B cell (primary cell): Measurements from ENCODE around the gene PHF8. TPM values are rescaled to one million over a fixed set of nuclear protein-coding genes. Genes with fewer than 3 reads are reported as not detected.

Experiments
- ATAC-seq: fragments of 200-7000 bp; cut with Tn5 transposase; one replicate; pipeline ENCODE4 v1.10.0; 2021; ENCODE audit warnings: low read depth, mild to moderate bottlenecking, moderate number of reproducible peaks, moderate library complexity
- CTCF ChIA-PET: fragments of 350-600 bp; sonication (Branson Sonifier 250); formaldehyde crosslinking; loops from one replicate; lab custom pipeline; 2021; ENCODE audit warnings: antibody characterized with exemption, inconsistent platforms; lab: Charles Lee
- POLR2A ChIA-PET: fragments of 350-600 bp; sonication (Branson Sonifier 250); formaldehyde crosslinking; loops from one replicate; lab custom pipeline; 2021; ENCODE audit warnings: antibody characterized with exemption; lab: Charles Lee
- DNase-seq: peaks from one replicate; pipeline ENCODE4 v3.0.0; 2013
- H2AFZ ChIP-seq: 2 replicates; pipeline ENCODE4 v1.6.1; 2012; ENCODE audit warnings: mild to moderate bottlenecking, low read depth, low read length; ENCODE audit not compliant: insufficient read depth, poor library complexity, severe bottlenecking
- H3K27ac ChIP-seq, 2 donors: 1 replicate in 1 of 2; 2 replicates in 1 of 2; pipeline ENCODE4 v1.5.1; 2012 to 2013; ENCODE audit warnings: low read length in 2 of 2, mild to moderate bottlenecking in 2 of 2, moderate library complexity in 1 of 2
- H3K27me3 ChIP-seq, 4 experiments: fragments of 200-600 bp in 1 of 4; sonication (generic) in 1 of 4; replicated peaks in 1 of 4; 1 replicate in 2 of 4; 2 replicates in 2 of 4; pipeline versions ENCODE4 v1.6.1 to v1.7.0; 2013 to 2016; ENCODE audit warnings: low read length in 3 of 4, mild to moderate bottlenecking in 2 of 4, mixed read lengths in 1 of 4, moderate library complexity in 1 of 4; ENCODE audit not compliant: insufficient read depth in 4 of 4, control insufficient read depth in 3 of 4; ENCODE audit errors: control extremely low read depth in 1 of 4
- H3K36me3 ChIP-seq, 2 experiments: replicated peaks in 1 of 2; 1 replicate in 1 of 2; 2 replicates in 1 of 2; pipeline versions ENCODE4 v1.6.1 to v1.7.1; 2013; ENCODE audit warnings: low read length in 1 of 2; ENCODE audit not compliant: insufficient read depth in 2 of 2, control insufficient read depth in 1 of 2; ENCODE audit errors: control extremely low read depth in 1 of 2, extremely low read depth in 1 of 2
- H3K4me1 ChIP-seq, 2 donors: fragments of 200-600 bp in 1 of 2; sonication (generic) in 1 of 2; 1 replicate in 1 of 2; 2 replicates in 1 of 2; pipeline versions ENCODE4 v1.5.1 to v1.6.1; 2013 to 2017; ENCODE audit warnings: low read length in 2 of 2; ENCODE audit not compliant: control insufficient read depth in 2 of 2, insufficient read depth in 2 of 2
- H3K4me2 ChIP-seq: replicated peaks from 2 replicates; pipeline ENCODE3; 2012; ENCODE audit warnings: mild to moderate bottlenecking, low read depth, low read length; ENCODE audit not compliant: poor library complexity, severe bottlenecking
- H3K4me3 ChIP-seq, 5 experiments: fragments of 200-600 bp in 1 of 5; sonication (generic) in 1 of 5; 1 replicate in 3 of 5; 2 replicates in 2 of 5; pipeline versions ENCODE4 v1.5.1 to v1.7.0; 2011 to 2016; ENCODE audit warnings: low read length in 4 of 5, mild to moderate bottlenecking in 4 of 5, low read depth in 2 of 5, control low read depth in 1 of 5, moderate library complexity in 1 of 5; ENCODE audit not compliant: insufficient read depth in 1 of 5; ENCODE audit errors: control extremely low read depth in 1 of 5, extremely low read depth in 1 of 5
- H3K79me2 ChIP-seq: fragments of 200-600 bp; sonication (generic); one replicate; pipeline ENCODE4 v1.6.0; 2016; ENCODE audit warnings: low read length; ENCODE audit not compliant: control insufficient read depth, insufficient read depth
- H3K9ac ChIP-seq: fragments of 200-600 bp; sonication (generic); 2 replicates; pipeline ENCODE4 v1.6.1; 2017; ENCODE audit warnings: mild to moderate bottlenecking, low read length, moderate library complexity
- H3K9me3 ChIP-seq, 3 donors: one replicate each; pipeline versions ENCODE4 v1.6.1 to v1.7.1; 2013; ENCODE audit warnings: low read length in 2 of 3; ENCODE audit not compliant: control insufficient read depth in 2 of 3, insufficient read depth in 1 of 3; ENCODE audit errors: control extremely low read depth in 1 of 3
- H4K20me1 ChIP-seq: 2 replicates; pipeline ENCODE4 v1.6.0; 2012; ENCODE audit warnings: mild to moderate bottlenecking, low read length; ENCODE audit not compliant: insufficient read depth, control insufficient read depth, poor library complexity, severe bottlenecking
- H3K27ac Mint-ChIP-seq: one replicate; pipeline ENCODE4 v1.8.0; 2021; ENCODE audit warnings: mixed read lengths
- H3K27me3 Mint-ChIP-seq: one replicate; pipeline ENCODE4 v1.8.0; 2021; ENCODE audit warnings: mixed read lengths
- H3K4me1 Mint-ChIP-seq: one replicate; pipeline ENCODE4 v1.8.0; 2021; ENCODE audit warnings: mixed read lengths
- H3K4me3 Mint-ChIP-seq: one replicate; pipeline ENCODE4 v1.8.0; 2021; ENCODE audit warnings: mixed read lengths
- H3K9me3 Mint-ChIP-seq: one replicate; pipeline ENCODE4 v1.8.0; 2022; ENCODE audit warnings: mixed read lengths; ENCODE audit not compliant: insufficient read depth
- CTCF ChIP-seq: fragments of 200-600 bp; IDR thresholded peaks from one replicate; pipeline ENCODE4 v1.8.0; 2022; ENCODE audit warnings: antibody characterized with exemption, mild to moderate bottlenecking
- EZH2 ChIP-seq: IDR thresholded peaks from 2 replicates; pipeline ENCODE4 v1.6.1; 2012; ENCODE audit warnings: borderline replicate concordance, low read depth, mild to moderate bottlenecking, moderate library complexity, low read length; ENCODE audit not compliant: insufficient read depth, poor library complexity, severe bottlenecking
- WGBS: methylation state at CpG from one replicate; pipeline ENCODE4 v1.1.5; 2013; ENCODE audit warnings: missing lambda C conversion rate; ENCODE audit not compliant: insufficient coverage; 5-methylcytosine and 5-hydroxymethylcytosine counted together
- intact Hi-C: fragments of 100-400 bp; cut with micrococcal nuclease; formaldehyde crosslinking; loops from one replicate; pipeline ENCODE4 v1.10.0; 2022
- polyA plus RNA-seq: library from polyadenylated mRNA; depleted of rRNA; stranded (reverse); fragments of >200 nt; gene quantifications from 2 replicates; pipeline ENCODE4 v1.2.3, GENCODE V29; 2012
- total RNA-seq, 2 donors: library from RNA; stranded (reverse); fragments of 120-200 nt in 1 of 2; gene quantifications; 1 replicate in 1 of 2; 2 replicates in 1 of 2; pipeline versions ENCODE4 v1.2.3 to v1.2.4, GENCODE V29; 2013 to 2022

Gene PHF8
- total and polyA plus RNA-seq, 2 donors (not counting 1 experiment from before 2014, with no cell fraction given): 21.4 to 73.2 TPM

GRCh38 chrX:53990171-53990570, 54.1 kb downstream of the PHF8 start:
- H3K4me3 Mint-ChIP-seq: no peak overlapping the region
- WGBS: no CpG with 5 or more reads among the region's 2 CpGs
- no peaks in the 10 kb centered on the region for H3K4me1 ChIP-seq
- no peak overlapping the region for H3K9ac ChIP-seq
- H3K27me3 ChIP-seq: no peaks in the 10 kb centered on the region
- ChIA-PET CTCF (no interaction called here), POLR2A (no interaction called here)
- H3K27me3 Mint-ChIP-seq: no peaks in the 10 kb centered on the region
- no peak overlapping the region for H3K4me2 ChIP-seq
- ATAC-seq (no peak), DNase-seq (no peak)
- no peaks in the 10 kb centered on the region for H3K9me3 Mint-ChIP-seq
- no peaks in the 10 kb centered on the region for H4K20me1 ChIP-seq
- no peak overlapping the region for H2AFZ ChIP-seq
- no peaks in the 10 kb centered on the region for H3K4me1 Mint-ChIP-seq
- H3K27ac ChIP-seq: no peak overlapping the region
- H3K9me3 ChIP-seq: no peaks in the 10 kb centered on the region
- no peaks in the 10 kb centered on the region for H3K79me2 ChIP-seq
- H3K27ac Mint-ChIP-seq: no peak overlapping the region
- intact Hi-C loops: no loop called here
- peaks cover 2 to 39% of the 10 kb centered on the region in 2 experiments for H3K36me3 ChIP-seq
- no peak for TF ChIP-seq CTCF
- no peak for TF ChIP-seq EZH2
- H3K4me3 ChIP-seq: no peak overlapping the region

- Histone ChIP-seq H3K4me3 (no peak overlapping the region), H3K4me1 (no peaks in the 10 kb centered on the region), H3K27ac (no peak overlapping the region), H3K9me3 (no peaks in the 10 kb centered on the region), H2AFZ (no peak overlapping the region), H3K9ac (no peak overlapping the region), H3K27me3 (no peaks in the 10 kb centered on the region), H3K79me2 (no peaks in the 10 kb centered on the region), H4K20me1 (no peaks in the 10 kb centered on the region), H3K36me3 (peaks cover 2 to 35% of the 10 kb centered on the region in 2 experiments), H3K4me2 (no peak overlapping the region)
- no peaks in the 10 kb centered on the region for H3K4me1 Mint-ChIP-seq
- H3K9me3 Mint-ChIP-seq: no peaks in the 10 kb centered on the region
- ChIA-PET CTCF (no interaction called here), POLR2A (no interaction called here)
- no peak overlapping the region for H3K4me3 Mint-ChIP-seq
- intact Hi-C loops: no loop called here
- H3K27ac Mint-ChIP-seq: no peak overlapping the region
- whole genome bisulfite sequencing: 100% methylated on average over 9 of the region's 12 CpGs
- ATAC-seq: no peak
- H3K27me3 Mint-ChIP-seq: no peaks in the 10 kb centered on the region
- TF ChIP-seq CTCF: no peak
- no peak for DNase-seq
Measured at GRCh38 chrX:53984895-53985294, 59.4 kb downstream of the PHF8 start.
